NT2/D1 (cell line): ENCODE data around the gene TMEM154.

ENCODE experiments used
- DNase-seq: peaks from one replicate; pipeline ENCODE4 v3.0.0-alpha.2; 2011; ENCODE audit warnings: low read depth, low spot score
- H3K27me3 ChIP-seq: 2 replicates; pipeline ENCODE4 v1.6.0; 2011; ENCODE audit warnings: mild to moderate bottlenecking; ENCODE audit not compliant: insufficient read length, insufficient read depth
- H3K36me3 ChIP-seq: 2 replicates; pipeline ENCODE4 v1.6.1; 2011; ENCODE audit warnings: mild to moderate bottlenecking, low read length, mixed read lengths; ENCODE audit not compliant: insufficient read depth, insufficient read length
- H3K4me1 ChIP-seq: 2 replicates; pipeline ENCODE4 v1.5.1; 2011; ENCODE audit not compliant: insufficient read depth, insufficient read length
- H3K4me3 ChIP-seq: 2 replicates; pipeline ENCODE4 v1.5.1; 2011; ENCODE audit warnings: low read depth; ENCODE audit not compliant: insufficient read length
- H3K9ac ChIP-seq: 2 replicates; pipeline ENCODE4 v1.6.0; 2011; ENCODE audit warnings: low read depth; ENCODE audit not compliant: insufficient read length
- H3K9me3 ChIP-seq: 2 replicates; pipeline ENCODE4 v1.5.1; 2011; ENCODE audit warnings: mild to moderate bottlenecking, low read length; ENCODE audit not compliant: insufficient read depth
- SUZ12 ChIP-seq: IDR thresholded peaks from 2 replicates; pipeline ENCODE4 v1.6.1; 2011; ENCODE audit not compliant: insufficient read length, insufficient read depth; ENCODE audit errors: extremely low read depth
- YY1 ChIP-seq: IDR thresholded peaks from 2 replicates; pipeline ENCODE4 v1.6.1; 2011; ENCODE audit not compliant: insufficient read length, insufficient read depth
- ZNF274 ChIP-seq: IDR thresholded peaks from 2 replicates; pipeline ENCODE4 v1.6.1; 2011; ENCODE audit warnings: mild to moderate bottlenecking, low read depth, low read length

The TMEM154 gene

GRCh38 chr4:152605641-152606335 lies 74.0 kb downstream of the TMEM154 start:
- Histone ChIP-seq H3K4me1 (peaks cover 14% of the 10 kb centered on the region), H3K4me3 (no peak overlapping the region), H3K27me3 (no peaks in the 10 kb centered on the region), H3K9me3 (no peaks in the 10 kb centered on the region), H3K9ac (no peak overlapping the region), H3K36me3 (no peaks in the 10 kb centered on the region)
- DNase-seq, result no peak
- TF ChIP-seq YY1 (no peak), SUZ12 (no peak), ZNF274 (no peak)

GRCh38 chr4:152605031-152605430 lies 74.8 kb downstream of the TMEM154 start:
- Histone ChIP-seq H3K4me1 (peaks cover 12% of the 10 kb centered on the region), H3K27me3 (no peaks in the 10 kb centered on the region), H3K9ac (no peak overlapping the region), H3K36me3 (no peaks in the 10 kb centered on the region), H3K4me3 (no peak overlapping the region), H3K9me3 (no peaks in the 10 kb centered on the region)
- no peak for TF ChIP-seq SUZ12
- no peak for DNase-seq

- no peak overlapping the region for H3K9ac ChIP-seq
- H3K9me3 ChIP-seq, result no peaks in the 10 kb centered on the region
- no peaks in the 10 kb centered on the region for H3K36me3 ChIP-seq
- H3K4me1 ChIP-seq, result peaks cover 5% of the 10 kb centered on the region
- DNase-seq, result no peak
- no peaks in the 10 kb centered on the region for H3K27me3 ChIP-seq
- no peak overlapping the region for H3K4me3 ChIP-seq
- TF ChIP-seq YY1 (no peak), ZNF274 (no peak), SUZ12 (no peak)
Observed at GRCh38 chr4:152601156-152601555, 78.6 kb downstream of the TMEM154 start.

- Histone ChIP-seq H3K9me3 (no peaks in the 10 kb centered on the region), H3K27me3 (no peaks in the 10 kb centered on the region), H3K36me3 (no peaks in the 10 kb centered on the region), H3K4me3 (no peak overlapping the region), H3K4me1 (no peaks in the 10 kb centered on the region), H3K9ac (no peak overlapping the region)
- no peak for TF ChIP-seq SUZ12
- no peak for DNase-seq
Observed at GRCh38 chr4:152599636-152600035, 80.2 kb downstream of the TMEM154 start.

GRCh38 chr4:152599095-152599494 lies 80.7 kb downstream of the TMEM154 start:
- no peak overlapping the region for H3K9ac ChIP-seq
- TF ChIP-seq SUZ12 (no peak), YY1 (no peak), ZNF274 (no peak)
- no peaks in the 10 kb centered on the region for H3K9me3 ChIP-seq
- H3K4me3 ChIP-seq, result no peak overlapping the region
- no peaks in the 10 kb centered on the region for H3K36me3 ChIP-seq
- no peaks in the 10 kb centered on the region for H3K27me3 ChIP-seq
- no peak for DNase-seq
- no peaks in the 10 kb centered on the region for H3K4me1 ChIP-seq

- no peaks in the 10 kb centered on the region for H3K27me3 ChIP-seq
- no peaks in the 10 kb centered on the region for H3K4me1 ChIP-seq
- no peak for DNase-seq
- H3K36me3 ChIP-seq, result no peaks in the 10 kb centered on the region
- H3K9me3 ChIP-seq, result no peaks in the 10 kb centered on the region
- TF ChIP-seq YY1, result no peak
- no peak for TF ChIP-seq SUZ12
- TF ChIP-seq ZNF274, result no peak
- no peak overlapping the region for H3K9ac ChIP-seq
- no peak overlapping the region for H3K4me3 ChIP-seq
Observed at GRCh38 chr4:152598454-152598853, 81.3 kb downstream of the TMEM154 start.

GRCh38 chr4:152594978-152595925 lies 84.5 kb downstream of the TMEM154 start:
- no peak for DNase-seq
- Histone ChIP-seq H3K4me3 (no peak overlapping the region), H3K9me3 (no peaks in the 10 kb centered on the region), H3K36me3 (no peaks in the 10 kb centered on the region), H3K27me3 (no peaks in the 10 kb centered on the region), H3K9ac (no peak overlapping the region), H3K4me1 (no peaks in the 10 kb centered on the region)
- TF ChIP-seq YY1, result no peak
- no peak for TF ChIP-seq SUZ12
- TF ChIP-seq ZNF274, result no peak
